Upper lobe of left lung (tissue), 4 donors: ENCODE measurements around the gene IAH1.

Source experiments
- CTCF ChIP-seq, 6 experiments: fragments of 450-650 bp in 4 of 6; fragments of 200-600 bp in 2 of 6; sonication (generic) in 2 of 6; IDR thresholded peaks; one replicate each; pipeline ENCODE4 v1.5.1; 2016 to 2019; ENCODE audit warnings: antibody characterized with exemption in 6 of 6
- EP300 ChIP-seq, 4 donors: sonication (generic); formaldehyde crosslinking; IDR thresholded peaks; one replicate each; pipeline ENCODE4 v1.5.1; 2017; ENCODE audit warnings: antibody characterized with exemption in 4 of 4, control low read depth in 2 of 4
- POLR2A ChIP-seq, 4 donors: fragments of 450-650 bp; IDR thresholded peaks; one replicate each; pipeline ENCODE4 v1.5.1; 2016 to 2017; ENCODE audit warnings: antibody characterized with exemption in 4 of 4, mild to moderate bottlenecking in 2 of 4
- POLR2AphosphoS5 ChIP-seq, 2 donors: sonication (generic); formaldehyde crosslinking; IDR thresholded peaks; one replicate each; pipeline ENCODE4 v1.5.1; 2017; ENCODE audit warnings: antibody characterized with exemption in 2 of 2

- no peak for TF ChIP-seq CTCF (IDR thresholded peaks at IDR 0.05)
- TF ChIP-seq POLR2A (IDR thresholded peaks at IDR 0.05): no peak
- no peak for TF ChIP-seq EP300 (IDR thresholded peaks at IDR 0.05)
- TF ChIP-seq POLR2AphosphoS5 (IDR thresholded peaks at IDR 0.05): no peak
Observed at GRCh38 chr2:9493478-9493877, 19.1 kb downstream of the IAH1 start.
